Measurements from ENCODE around the gene FBXO48.

Gene FBXO48

DNA sequence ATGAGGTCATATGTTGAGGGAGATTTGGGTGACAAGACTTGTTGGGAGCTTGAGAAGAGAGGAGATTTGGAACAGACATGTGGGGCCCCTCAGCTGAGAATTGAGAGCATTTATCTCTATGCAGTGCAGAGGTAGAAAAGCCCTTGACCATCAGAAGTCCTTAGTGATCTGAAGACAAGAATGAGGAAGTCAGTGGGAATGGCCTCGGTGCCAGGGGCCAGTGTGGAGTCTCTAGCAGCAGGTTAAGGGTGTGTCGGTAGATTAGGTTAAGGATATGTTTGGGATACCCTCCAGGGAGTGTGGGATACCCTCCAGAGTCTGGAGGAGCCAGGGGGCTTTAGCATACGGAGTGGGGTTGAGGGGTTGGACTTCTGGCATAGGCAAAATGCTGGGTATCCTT lies 41.6 kb downstream of the FBXO48 start:
- TF ChIP-seq, protein P1, sequence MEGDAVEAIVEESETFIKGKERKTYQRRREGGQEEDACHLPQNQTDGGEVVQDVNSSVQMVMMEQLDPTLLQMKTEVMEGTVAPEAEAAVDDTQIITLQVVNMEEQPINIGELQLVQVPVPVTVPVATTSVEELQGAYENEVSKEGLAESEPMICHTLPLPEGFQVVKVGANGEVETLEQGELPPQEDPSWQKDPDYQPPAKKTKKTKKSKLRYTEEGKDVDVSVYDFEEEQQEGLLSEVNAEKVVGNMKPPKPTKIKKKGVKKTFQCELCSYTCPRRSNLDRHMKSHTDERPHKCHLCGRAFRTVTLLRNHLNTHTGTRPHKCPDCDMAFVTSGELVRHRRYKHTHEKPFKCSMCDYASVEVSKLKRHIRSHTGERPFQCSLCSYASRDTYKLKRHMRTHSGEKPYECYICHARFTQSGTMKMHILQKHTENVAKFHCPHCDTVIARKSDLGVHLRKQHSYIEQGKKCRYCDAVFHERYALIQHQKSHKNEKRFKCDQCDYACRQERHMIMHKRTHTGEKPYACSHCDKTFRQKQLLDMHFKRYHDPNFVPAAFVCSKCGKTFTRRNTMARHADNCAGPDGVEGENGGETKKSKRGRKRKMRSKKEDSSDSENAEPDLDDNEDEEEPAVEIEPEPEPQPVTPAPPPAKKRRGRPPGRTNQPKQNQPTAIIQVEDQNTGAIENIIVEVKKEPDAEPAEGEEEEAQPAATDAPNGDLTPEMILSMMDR (IDR thresholded peaks at IDR 0.05; ENCODE audit: low read depth, low read length), result no peak
- no peak overlapping the region for H3K4me3 ChIP-seq (replicated peaks in 1 of 2; ENCODE audit: low read depth in 2 of 2, low read length in 2 of 2)
- DNase-seq (ENCODE audit: low read depth in 2 of 2), result no peak

DNA sequence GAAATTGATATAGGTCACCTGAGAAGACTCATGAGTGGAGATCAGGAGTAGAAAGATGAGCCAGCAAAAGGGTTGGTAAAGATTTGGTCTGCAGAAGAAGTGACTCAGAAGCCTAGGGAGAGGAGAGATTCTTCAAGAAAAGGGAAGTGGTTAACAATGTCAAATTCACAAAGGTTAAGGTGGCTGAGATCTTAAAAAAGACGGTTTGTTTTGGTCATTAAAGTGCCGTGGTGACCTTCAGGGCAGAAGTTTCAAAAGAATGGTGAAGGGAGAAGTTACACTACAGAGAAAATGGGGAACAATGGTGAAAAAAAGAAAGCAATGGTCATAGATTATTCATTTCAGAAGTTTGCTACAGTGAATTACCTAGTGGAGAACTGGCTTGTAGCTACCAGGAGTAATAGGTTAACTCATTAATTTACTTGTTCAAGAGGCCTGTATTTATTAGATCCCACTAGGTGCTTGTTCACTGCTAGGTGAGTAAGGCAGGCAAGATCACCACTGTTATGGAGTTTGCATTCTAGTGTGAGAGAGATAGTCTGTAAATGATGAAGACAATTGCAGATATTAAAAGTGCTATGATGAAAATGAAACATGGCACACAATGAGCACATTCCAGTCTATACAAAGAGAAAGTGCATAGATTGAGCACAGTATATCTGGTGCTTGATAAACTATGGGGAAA lies 43.0 kb downstream of the FBXO48 start:
- DNase-seq (ENCODE audit: low read depth in 2 of 2), result no peak
- TF ChIP-seq, protein P1 (IDR thresholded peaks at IDR 0.05; ENCODE audit: low read depth, low read length), result no peak
- H3K4me3 ChIP-seq (replicated peaks in 1 of 2; ENCODE audit: low read depth in 2 of 2, low read length in 2 of 2), result no peak overlapping the region

DNA sequence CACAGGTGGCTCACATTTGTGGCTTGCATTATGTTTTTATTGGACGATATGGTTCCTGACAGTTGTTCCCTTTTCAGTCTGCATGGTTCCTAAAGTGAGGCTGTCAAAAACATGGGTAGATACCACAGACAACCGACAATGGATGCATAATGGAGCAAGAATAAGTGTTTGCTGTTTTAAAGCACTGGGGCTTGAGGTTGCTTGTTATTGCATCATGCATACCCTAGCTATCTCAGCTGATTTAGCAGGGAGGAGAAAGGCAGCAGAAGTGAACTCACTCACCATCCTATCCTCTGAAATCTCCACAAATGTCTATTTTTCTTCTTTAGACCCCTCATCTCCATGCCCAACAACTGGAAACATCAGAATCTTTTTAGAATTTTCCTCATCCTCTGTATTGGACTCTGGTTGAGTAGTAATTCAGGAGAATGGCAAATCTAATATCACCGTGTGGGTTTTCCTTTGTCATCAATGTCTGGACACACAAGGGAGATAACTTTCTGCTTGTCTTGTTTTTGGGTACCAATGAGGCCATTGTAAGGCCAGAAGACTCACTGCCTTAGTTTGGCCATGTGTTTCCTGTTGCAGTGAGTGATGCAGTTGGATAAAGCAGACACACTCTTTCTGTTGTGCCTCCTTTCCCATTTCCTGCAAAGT lies 46.7 kb downstream of the FBXO48 start:
- no peak overlapping the region for H3K4me3 ChIP-seq (replicated peaks in 1 of 2; ENCODE audit: low read depth in 2 of 2, low read length in 2 of 2)
- DNase-seq (ENCODE audit: low read depth in 2 of 2), result peak; percentile 26 to 38
- TF ChIP-seq, protein P1 (IDR thresholded peaks at IDR 0.05; ENCODE audit: low read depth, low read length), result no peak

DNA sequence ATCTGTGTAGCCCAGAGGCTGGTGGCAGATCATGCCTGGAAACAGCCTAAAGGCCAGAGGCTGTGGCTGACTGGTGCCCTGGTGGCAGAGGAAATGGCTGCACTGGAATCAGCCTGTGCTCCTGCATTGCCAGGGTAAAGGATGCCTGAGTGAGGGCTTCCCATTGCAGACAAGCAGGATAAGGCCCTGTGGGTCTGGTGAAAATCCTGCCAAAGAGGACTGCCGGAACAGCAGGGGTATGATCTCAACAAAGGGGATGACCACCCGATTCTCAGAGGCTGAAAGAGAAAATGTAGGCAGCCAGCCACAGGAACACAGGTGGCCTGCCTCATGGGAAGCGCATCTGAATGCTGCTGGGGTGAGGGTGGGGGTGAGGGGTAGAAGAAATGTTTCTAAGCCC lies 48.2 kb downstream of the FBXO48 start:
- TF ChIP-seq, protein P1 (IDR thresholded peaks at IDR 0.05; ENCODE audit: low read depth, low read length), result no peak
- no peak for DNase-seq (ENCODE audit: low read depth in 2 of 2)
- H3K4me3 ChIP-seq (replicated peaks in 1 of 2; ENCODE audit: low read depth in 2 of 2, low read length in 2 of 2), result no peak overlapping the region

DNA sequence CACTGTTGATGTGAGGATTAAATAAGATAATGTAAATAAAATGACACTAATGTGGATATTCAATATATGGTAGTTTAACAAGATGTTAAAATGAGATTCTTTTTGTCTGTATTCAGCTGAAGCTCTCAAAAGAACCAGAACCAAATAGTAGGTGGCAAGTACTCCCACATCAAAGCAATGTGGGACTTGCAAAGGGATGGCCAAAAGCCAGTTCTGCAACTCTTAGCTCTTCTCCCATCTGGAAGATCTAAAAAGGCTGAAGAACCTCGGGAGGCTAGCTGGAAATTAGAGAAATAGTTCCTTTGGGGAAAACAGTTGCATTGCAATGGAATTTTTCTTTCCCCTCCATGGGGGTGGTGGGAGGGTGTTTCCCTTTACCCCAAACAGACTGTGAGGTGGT lies 48.7 kb downstream of the FBXO48 start:
- no peak for DNase-seq (ENCODE audit: low read depth in 2 of 2)
- TF ChIP-seq, protein P1 (IDR thresholded peaks at IDR 0.05; ENCODE audit: low read depth, low read length), result no peak
- H3K4me3 ChIP-seq (replicated peaks in 1 of 2; ENCODE audit: low read depth in 2 of 2, low read length in 2 of 2), result no peak overlapping the region

DNA sequence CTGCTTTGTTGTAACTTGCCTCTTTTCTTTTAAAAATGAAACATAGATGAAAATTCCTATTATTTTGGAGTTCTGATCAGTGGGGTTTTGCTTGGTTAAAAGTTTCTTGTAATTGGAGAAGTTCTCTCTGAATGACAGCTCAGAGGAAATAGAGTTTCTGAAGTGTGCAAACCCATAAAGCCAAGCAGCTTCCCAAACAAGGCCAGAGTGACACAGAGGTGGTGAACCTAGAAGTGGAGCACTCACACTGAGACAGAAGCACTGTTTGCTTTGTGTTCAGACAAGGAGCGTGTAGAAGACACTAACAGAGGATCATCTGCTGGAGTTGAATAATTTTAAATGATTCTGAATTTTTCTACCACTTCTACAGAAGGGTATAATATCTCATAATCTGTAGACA lies 49.2 kb downstream of the FBXO48 start:
- TF ChIP-seq, protein P1 (IDR thresholded peaks at IDR 0.05; ENCODE audit: low read depth, low read length), result no peak
- DNase-seq (ENCODE audit: low read depth in 2 of 2), result no peak
- no peak overlapping the region for H3K4me3 ChIP-seq (replicated peaks in 1 of 2; ENCODE audit: low read depth in 2 of 2, low read length in 2 of 2)

Data from cardiac fibroblast (primary cell).